NT2/D1 (cell line): ENCODE results near the gene ARPC5.

Experiments used
- SUZ12 ChIP-seq: IDR thresholded peaks from 2 replicates; pipeline ENCODE4 v1.6.1; 2011; ENCODE audit not compliant: insufficient read length, insufficient read depth; ENCODE audit errors: extremely low read depth
- YY1 ChIP-seq: IDR thresholded peaks from 2 replicates; pipeline ENCODE4 v1.6.1; 2011; ENCODE audit not compliant: insufficient read length, insufficient read depth
- ZNF274 ChIP-seq: IDR thresholded peaks from 2 replicates; pipeline ENCODE4 v1.6.1; 2011; ENCODE audit warnings: mild to moderate bottlenecking, low read depth, low read length

GRCh38 chr1:183619781-183620180, 15.8 kb downstream of the ARPC5 start:
- TF ChIP-seq YY1 (no peak), SUZ12 (no peak), ZNF274 (no peak)
